Adrenal gland (tissue), 12 donors: ENCODE results near the gene SCG3. TPM values are rescaled to one million over a fixed set of nuclear protein-coding genes. Genes with fewer than 3 reads are reported as not detected.

ENCODE experiments used
- DNase-seq, 7 donors: peaks; one replicate each; pipeline ENCODE4 v3.0.0-alpha.2; 2019 to 2020
- H3K27ac ChIP-seq, 5 donors: fragments of 200-600 bp; sonication (generic) in 4 of 5; 1 replicate in 3 of 5; 2 replicates in 2 of 5; pipeline versions ENCODE4 v1.5.1 to v1.8.0; 2016 to 2020; ENCODE audit warnings: mild to moderate bottlenecking in 1 of 5
- H3K27me3 ChIP-seq: fragments of 200-600 bp; 2 replicates; pipeline ENCODE4 v1.8.0; 2021
- H3K36me3 ChIP-seq, 2 donors: fragments of 200-600 bp; replicated peaks in 1 of 2; 1 replicate in 1 of 2; 2 replicates in 1 of 2; pipeline versions ENCODE4 v1.5.1 to v1.8.0; 2018 to 2022
- H3K4me1 ChIP-seq, 2 donors: fragments of 200-600 bp; replicated peaks in 1 of 2; 1 replicate in 1 of 2; 2 replicates in 1 of 2; pipeline versions ENCODE4 v1.5.1 to v1.8.0; 2018 to 2021
- H3K4me3 ChIP-seq, 4 donors: fragments of 200-600 bp; sonication (generic) in 3 of 4; one replicate each; pipeline ENCODE4 v1.5.1; 2016 to 2018
- H3K9me3 ChIP-seq, 3 donors: fragments of 200-600 bp; sonication (generic) in 1 of 3; replicated peaks in 1 of 3; 1 replicate in 2 of 3; 2 replicates in 1 of 3; pipeline versions ENCODE4 v1.5.1 to v1.8.0; 2016 to 2021
- CTCF ChIP-seq, 6 experiments: fragments of 450-650 bp in 4 of 6; fragments of 200-600 bp in 2 of 6; sonication (generic) in 1 of 6; IDR thresholded peaks; 1 replicate in 5 of 6; 2 replicates in 1 of 6; pipeline versions ENCODE4 v1.5.1 to v1.8.0; 2016 to 2021; ENCODE audit warnings: antibody characterized with exemption in 6 of 6, mild to moderate bottlenecking in 2 of 6, moderate library complexity in 1 of 6
- POLR2A ChIP-seq, 2 donors: fragments of 450-650 bp; IDR thresholded peaks; one replicate each; pipeline ENCODE4 v1.6.1; 2017; ENCODE audit warnings: antibody characterized with exemption in 2 of 2, mild to moderate bottlenecking in 2 of 2, moderate library complexity in 1 of 2
- WGBS, 4 donors: extraction: QIAGEN DNeasy Blood & Tissue Kit in 2 of 4; methylation state at CpG; one replicate each; pipeline versions ENCODE4 v1.1.5 to v1.1.7; 2013 to 2017; 5-methylcytosine and 5-hydroxymethylcytosine counted together
- intact Hi-C, 2 donors: fragments of 100-400 bp; cut with DNase I; formaldehyde crosslinking; loops; one replicate each; pipeline versions ENCODE4 v1.14.1 to v1.15.0; 2022 to 2023
- polyA plus RNA-seq, 3 donors: library from polyadenylated mRNA; stranded (reverse); fragments of 200-250 nt in 2 of 3; fragments of 350-450 nt in 1 of 3; fragmentation: Illumina TruSeq in 1 of 3; extraction: RNeasy Lipid Tissue Mini Kit (QIAGEN cat#74804) in 1 of 3; gene quantifications; one replicate each; pipeline ENCODE4 v1.2.3, GENCODE V29; 2013 to 2014
- total RNA-seq, 9 donors: library from RNA; depleted of rRNA in 4 of 9; stranded (reverse); fragments of >200 nt in 4 of 9; fragments of 120-200 nt in 1 of 9; fragmentation: NEBNext Ultra II Directional in 1 of 9; extraction: Animal tissue kit (Norgen Biotek cat#: 25700) in 1 of 9; gene quantifications; one replicate each; pipeline versions ENCODE4 v1.1.0 to v1.2.4, GENCODE V29; 2013 to 2023
- donor health status: healthy with polysubstance abuse.
- donor health status: Bipolar disorder and iron deficiency.
- donor health status: DM: yes; HTN: yes; CAD: no.
- donor health status: DM: no; HTN: no; CAD: no.
- donor health status: DM: no; HTN: no; CAD: no.
- donor health status: DM: yes; HTN: yes; CAD: no.

SCG3 gene
- total and polyA plus RNA-seq, 12 donors: 0.14 to 18.5 (median 2.7) TPM; not detected in 2

- Histone ChIP-seq H3K9me3 (no peaks in the 10 kb centered on the region), H3K4me3 (no peak overlapping the region), H3K27me3 (no peaks in the 10 kb centered on the region), H3K27ac (no peak overlapping the region), H3K4me1 (peaks cover 0 to 7% of the 10 kb centered on the region in 2 donors), H3K36me3 (peaks cover 0 to 8% of the 10 kb centered on the region in 2 donors)
- intact Hi-C loops: no loop called here
- DNase-seq: no peak
- 71 to 75% (median 72%) methylated on average over 4 of the region's 4 CpGs for WGBS, 4 donors
- no peak for TF ChIP-seq POLR2A (IDR thresholded peaks at IDR 0.05)
- TF ChIP-seq CTCF (IDR thresholded peaks at IDR 0.05): no peak
Observed at GRCh38 chr15:51718219-51718618, 36.9 kb downstream of the SCG3 start.

- Histone ChIP-seq H3K27me3 (no peaks in the 10 kb centered on the region), H3K4me3 (no peak overlapping the region), H3K27ac (no peak overlapping the region), H3K9me3 (no peaks in the 10 kb centered on the region), H3K36me3 (peaks cover 0 to 8% of the 10 kb centered on the region in 2 donors), H3K4me1 (peaks cover 0 to 7% of the 10 kb centered on the region in 2 donors)
- TF ChIP-seq CTCF (IDR thresholded peaks at IDR 0.05) (no peak), POLR2A (IDR thresholded peaks at IDR 0.05) (no peak)
- no peak for DNase-seq
- WGBS, 4 donors: 69 to 81% (median 79%) methylated on average over 3 of the region's 3 CpGs
- intact Hi-C loops: no loop called here
Observed at GRCh38 chr15:51718746-51719145, 37.4 kb downstream of the SCG3 start.

GRCh38 chr15:51720201-51720995 lies 39.1 kb downstream of the SCG3 start:
- intact Hi-C loops: no loop called here
- no peak overlapping the region for H3K4me3 ChIP-seq
- WGBS, 4 donors: 82 to 89% (median 85%) methylated on average over 8 of the region's 8 CpGs
- H3K27ac ChIP-seq: no peak overlapping the region
- no peak for DNase-seq
- no peaks in the 10 kb centered on the region for H3K27me3 ChIP-seq
- TF ChIP-seq POLR2A (IDR thresholded peaks at IDR 0.05) (no peak), CTCF (IDR thresholded peaks at IDR 0.05) (no peak)
- H3K4me1 ChIP-seq: peaks cover 0 to 23% of the 10 kb centered on the region in 2 donors
- peaks cover 0 to 8% of the 10 kb centered on the region in 2 donors for H3K36me3 ChIP-seq
- H3K9me3 ChIP-seq: no peaks in the 10 kb centered on the region

- 74 to 81% (median 78%) methylated on average over 5 of the region's 5 CpGs for WGBS, 4 donors
- no peak for TF ChIP-seq CTCF (IDR thresholded peaks at IDR 0.05)
- no peak for TF ChIP-seq POLR2A (IDR thresholded peaks at IDR 0.05)
- Histone ChIP-seq H3K4me3 (no peak overlapping the region), H3K4me1 (peaks cover 0 to 33% of the 10 kb centered on the region in 2 donors), H3K36me3 (peaks cover 0 to 8% of the 10 kb centered on the region in 2 donors), H3K27ac (peak overlapping the region in 1 of 5 donors; percentile 3), H3K9me3 (no peaks in the 10 kb centered on the region), H3K27me3 (no peaks in the 10 kb centered on the region)
- intact Hi-C loops: no loop called here
- no peak for DNase-seq
Observed at GRCh38 chr15:51721199-51721960, 40.1 kb downstream of the SCG3 start.
